ENCODE results near the gene UNCX.

UNCX gene

GRCh38 chr7:1246160-1246870 lies 13.6 kb downstream of the UNCX start:
- H3K18ac ChIP-seq (ENCODE audit: low read length), result no peak overlapping the region
- WGBS (ENCODE audit: extremely low coverage, insufficient coverage, insufficient read length), result no CpG with 5 or more reads among the region's 48 CpGs
- H4K91ac ChIP-seq (ENCODE audit: low read depth, low read length), result no peak overlapping the region
- no peak overlapping the region for H2AK5ac ChIP-seq (ENCODE audit: low read length)
- H3K9me3 ChIP-seq (ENCODE audit: insufficient read depth, low read depth, low read length), result peaks cover 10% of the 10 kb centered on the region
- no peak overlapping the region for H2BK120ac ChIP-seq (ENCODE audit: insufficient read depth, low read length, poor library complexity)
- no peak overlapping the region for H3K27ac ChIP-seq (ENCODE audit: low read depth, low read length)
- H3K79me2 ChIP-seq (ENCODE audit: control insufficient read depth, insufficient read depth, low read length, poor library complexity), result no peaks in the 10 kb centered on the region
- H3K23ac ChIP-seq (ENCODE audit: low read length), result no peak overlapping the region
- no peak overlapping the region for H3K4me3 ChIP-seq (ENCODE audit: low read depth, low read length)
- no peak overlapping the region for H4K12ac ChIP-seq (ENCODE audit: low read depth, low read length)
- no peak overlapping the region for H3K9ac ChIP-seq (ENCODE audit: low read length)
- no peak overlapping the region for H2BK12ac ChIP-seq (ENCODE audit: low read length)
- no peak overlapping the region for H2BK5ac ChIP-seq (ENCODE audit: low read depth, low read length, poor library complexity)
- peaks cover 81% of the 10 kb centered on the region for H3K27me3 ChIP-seq (ENCODE audit: insufficient read depth, low read length)
- no peak for DNase-seq
- no peaks in the 10 kb centered on the region for H3K36me3 ChIP-seq (ENCODE audit: control insufficient read depth in 1 of 2, insufficient read depth in 2 of 2, low read length in 2 of 2)
- no peak overlapping the region for H2AFZ ChIP-seq (ENCODE audit: insufficient read depth, low read length, poor library complexity)
- no peaks in the 10 kb centered on the region for H3K4me1 ChIP-seq (ENCODE audit: control insufficient read depth in 1 of 2, insufficient read depth in 2 of 2, low read length in 2 of 2)
- H3K4ac ChIP-seq (ENCODE audit: low read depth, low read length), result no peak overlapping the region
- H3K4me2 ChIP-seq (ENCODE audit: low read length), result no peak overlapping the region
- no peaks in the 10 kb centered on the region for H3K79me1 ChIP-seq (ENCODE audit: low read length)
- H3K14ac ChIP-seq (ENCODE audit: low read length), result no peak overlapping the region
- no peak overlapping the region for H4K8ac ChIP-seq (ENCODE audit: low read depth, low read length)

DNA sequence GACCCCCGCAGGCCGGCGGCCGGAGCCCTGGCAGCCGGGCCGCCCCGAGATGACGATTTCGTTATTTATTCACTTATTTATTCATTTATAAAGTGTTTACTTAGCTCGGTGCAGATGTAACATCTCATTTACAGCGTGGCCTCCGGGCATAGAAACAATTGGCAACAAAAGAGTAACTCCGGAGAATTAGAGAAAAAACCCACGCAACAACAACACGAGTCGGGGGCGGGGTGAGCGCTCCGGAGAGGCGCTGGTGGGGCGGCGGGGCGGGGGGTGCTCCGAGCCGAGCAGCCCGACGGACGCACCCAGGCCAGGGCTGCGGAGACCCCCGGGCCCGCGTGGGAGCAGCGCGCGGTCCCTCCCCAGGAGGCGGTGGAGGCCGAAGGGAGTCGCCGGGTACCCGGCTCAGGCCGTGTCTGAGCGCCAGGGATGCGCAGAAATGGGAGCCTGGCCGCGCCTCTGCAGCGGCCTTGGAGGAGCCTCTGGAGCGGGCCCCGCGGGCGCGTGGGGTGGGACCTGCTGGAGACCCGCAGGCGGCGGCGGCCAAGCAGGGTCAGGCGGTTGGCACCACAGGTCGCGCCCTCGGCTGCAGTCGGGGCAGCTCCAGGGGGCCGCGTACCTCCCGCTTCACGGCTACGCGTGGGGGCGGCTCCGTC lies 14.3 kb downstream of the UNCX start:
- Histone ChIP-seq H3K4me3 (ENCODE audit: low read depth, low read length) (no peak overlapping the region), H3K9me3 (ENCODE audit: insufficient read depth, low read depth, low read length) (peaks cover 10% of the 10 kb centered on the region), H3K79me2 (ENCODE audit: control insufficient read depth, insufficient read depth, low read length, poor library complexity) (no peaks in the 10 kb centered on the region), H2BK5ac (ENCODE audit: low read depth, low read length, poor library complexity) (no peak overlapping the region), H3K18ac (ENCODE audit: low read length) (no peak overlapping the region), H4K8ac (ENCODE audit: low read depth, low read length) (no peak overlapping the region), H2AFZ (ENCODE audit: insufficient read depth, low read length, poor library complexity) (no peak overlapping the region), H3K27me3 (ENCODE audit: insufficient read depth, low read length) (peaks cover 75% of the 10 kb centered on the region), H4K12ac (ENCODE audit: low read depth, low read length) (no peak overlapping the region), H3K23ac (ENCODE audit: low read length) (no peak overlapping the region), H3K14ac (ENCODE audit: low read length) (no peak overlapping the region), H2AK5ac (ENCODE audit: low read length) (no peak overlapping the region), H3K27ac (ENCODE audit: low read depth, low read length) (no peak overlapping the region), H3K4ac (ENCODE audit: low read depth, low read length) (no peak overlapping the region), H4K91ac (ENCODE audit: low read depth, low read length) (no peak overlapping the region), H2BK120ac (ENCODE audit: insufficient read depth, low read length, poor library complexity) (no peak overlapping the region), H3K4me1 (ENCODE audit: control insufficient read depth in 1 of 2, insufficient read depth in 2 of 2, low read length in 2 of 2) (no peaks in the 10 kb centered on the region), H3K4me2 (ENCODE audit: low read length) (no peak overlapping the region), H2BK12ac (ENCODE audit: low read length) (no peak overlapping the region), H3K79me1 (ENCODE audit: low read length) (no peaks in the 10 kb centered on the region), H3K9ac (ENCODE audit: low read length) (no peak overlapping the region), H3K36me3 (ENCODE audit: control insufficient read depth in 1 of 2, insufficient read depth in 2 of 2, low read length in 2 of 2) (no peaks in the 10 kb centered on the region)
- no CpG with 5 or more reads among the region's 68 CpGs for WGBS (ENCODE audit: extremely low coverage, insufficient coverage, insufficient read length)
- DNase-seq, result no peak

DNA sequence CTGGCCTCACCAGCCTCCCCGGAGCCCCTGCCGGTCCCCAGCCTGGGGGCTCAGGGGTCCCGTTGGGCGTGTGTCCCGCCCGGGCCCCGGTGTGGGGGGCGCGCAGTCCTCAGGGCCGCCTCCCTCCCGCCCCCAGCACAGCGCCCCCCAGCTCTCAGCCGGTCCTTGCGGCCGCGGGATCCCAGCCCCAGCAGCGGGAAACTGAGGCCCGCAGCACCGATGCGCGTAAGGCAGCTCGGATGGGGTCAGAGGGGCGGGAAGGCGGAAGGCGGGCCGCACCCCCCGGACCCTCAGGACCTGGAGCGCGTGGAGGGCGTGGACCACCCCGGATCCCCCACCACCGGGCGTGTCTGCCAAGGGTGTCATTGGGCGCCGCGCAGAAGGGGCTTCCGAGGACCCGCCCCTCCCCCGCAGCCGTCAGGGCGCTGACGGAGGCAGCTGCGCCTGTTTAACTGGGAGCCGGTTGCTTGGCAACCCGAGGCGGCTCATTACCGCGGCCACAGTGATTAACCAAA lies 14.9 kb downstream of the UNCX start:
- Histone ChIP-seq H3K18ac (ENCODE audit: low read length) (no peak overlapping the region), H4K8ac (ENCODE audit: low read depth, low read length) (no peak overlapping the region), H2BK5ac (ENCODE audit: low read depth, low read length, poor library complexity) (no peak overlapping the region), H3K36me3 (ENCODE audit: control insufficient read depth in 1 of 2, insufficient read depth in 2 of 2, low read length in 2 of 2) (no peaks in the 10 kb centered on the region), H2AFZ (ENCODE audit: insufficient read depth, low read length, poor library complexity) (no peak overlapping the region), H4K91ac (ENCODE audit: low read depth, low read length) (no peak overlapping the region), H3K9me3 (ENCODE audit: insufficient read depth, low read depth, low read length) (peaks cover 10% of the 10 kb centered on the region), H4K12ac (ENCODE audit: low read depth, low read length) (no peak overlapping the region), H3K27me3 (ENCODE audit: insufficient read depth, low read length) (peaks cover 69% of the 10 kb centered on the region), H2BK12ac (ENCODE audit: low read length) (no peak overlapping the region), H3K4me3 (ENCODE audit: low read depth, low read length) (no peak overlapping the region), H3K9ac (ENCODE audit: low read length) (no peak overlapping the region), H3K79me1 (ENCODE audit: low read length) (no peaks in the 10 kb centered on the region), H3K4ac (ENCODE audit: low read depth, low read length) (no peak overlapping the region), H3K23ac (ENCODE audit: low read length) (no peak overlapping the region), H3K4me2 (ENCODE audit: low read length) (no peak overlapping the region), H3K14ac (ENCODE audit: low read length) (no peak overlapping the region), H3K4me1 (ENCODE audit: control insufficient read depth in 1 of 2, insufficient read depth in 2 of 2, low read length in 2 of 2) (no peaks in the 10 kb centered on the region), H3K27ac (ENCODE audit: low read depth, low read length) (no peak overlapping the region), H2BK120ac (ENCODE audit: insufficient read depth, low read length, poor library complexity) (no peak overlapping the region), H3K79me2 (ENCODE audit: control insufficient read depth, insufficient read depth, low read length, poor library complexity) (no peaks in the 10 kb centered on the region), H2AK5ac (ENCODE audit: low read length) (no peak overlapping the region)
- no peak for DNase-seq
- no CpG with 5 or more reads among the region's 48 CpGs for WGBS (ENCODE audit: extremely low coverage, insufficient coverage, insufficient read length)

DNA sequence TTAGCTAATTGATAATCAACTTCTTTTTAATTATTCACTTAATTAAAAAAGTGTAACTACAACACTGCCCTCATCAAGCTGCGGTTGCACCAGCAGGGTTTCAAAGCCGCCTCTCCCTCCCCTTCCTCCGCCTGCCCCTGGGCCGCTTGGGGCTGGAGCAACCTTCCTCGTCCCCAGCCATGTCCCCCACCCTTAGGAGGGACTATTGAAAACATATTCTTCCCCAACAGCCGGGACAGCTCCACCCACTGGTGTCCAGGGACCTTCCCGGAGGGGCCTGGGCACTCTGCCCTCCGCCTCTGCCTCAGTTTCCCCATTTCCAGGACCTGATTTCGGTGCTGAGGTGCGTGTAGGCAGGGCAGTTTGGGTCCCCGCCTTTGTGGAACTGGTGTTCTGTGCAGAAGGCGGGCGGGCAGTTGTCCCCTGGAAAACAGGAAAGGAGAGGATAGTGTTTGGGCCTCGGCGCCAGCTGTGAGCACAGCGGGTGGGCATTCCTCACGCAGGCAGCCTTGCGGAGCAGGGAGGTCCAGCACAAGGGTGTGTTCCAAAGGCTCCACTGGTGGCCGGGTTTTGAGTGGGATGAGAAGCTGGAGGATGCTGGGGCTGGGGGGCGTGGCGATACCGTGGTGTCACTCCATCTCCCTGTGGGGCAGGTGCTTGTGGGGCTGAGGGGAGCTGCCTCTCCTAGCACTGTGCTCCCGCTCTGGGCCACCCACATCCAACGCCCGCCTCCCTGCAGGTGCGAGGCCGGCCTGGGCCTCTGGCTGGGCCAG lies 15.7 kb downstream of the UNCX start:
- Histone ChIP-seq H3K27me3 (ENCODE audit: insufficient read depth, low read length) (peaks cover 64% of the 10 kb centered on the region), H4K91ac (ENCODE audit: low read depth, low read length) (no peak overlapping the region), H3K27ac (ENCODE audit: low read depth, low read length) (no peak overlapping the region), H3K4me1 (ENCODE audit: control insufficient read depth in 1 of 2, insufficient read depth in 2 of 2, low read length in 2 of 2) (no peaks in the 10 kb centered on the region), H3K4ac (ENCODE audit: low read depth, low read length) (no peak overlapping the region), H2BK120ac (ENCODE audit: insufficient read depth, low read length, poor library complexity) (no peak overlapping the region), H2AFZ (ENCODE audit: insufficient read depth, low read length, poor library complexity) (no peak overlapping the region), H3K4me2 (ENCODE audit: low read length) (no peak overlapping the region), H3K9me3 (ENCODE audit: insufficient read depth, low read depth, low read length) (peaks cover 10% of the 10 kb centered on the region), H3K9ac (ENCODE audit: low read length) (no peak overlapping the region), H3K36me3 (ENCODE audit: control insufficient read depth in 1 of 2, insufficient read depth in 2 of 2, low read length in 2 of 2) (no peaks in the 10 kb centered on the region), H2AK5ac (ENCODE audit: low read length) (no peak overlapping the region), H3K14ac (ENCODE audit: low read length) (no peak overlapping the region), H2BK12ac (ENCODE audit: low read length) (no peak overlapping the region), H3K79me2 (ENCODE audit: control insufficient read depth, insufficient read depth, low read length, poor library complexity) (no peaks in the 10 kb centered on the region), H4K8ac (ENCODE audit: low read depth, low read length) (no peak overlapping the region), H3K18ac (ENCODE audit: low read length) (no peak overlapping the region), H2BK5ac (ENCODE audit: low read depth, low read length, poor library complexity) (no peak overlapping the region), H3K23ac (ENCODE audit: low read length) (no peak overlapping the region), H4K12ac (ENCODE audit: low read depth, low read length) (no peak overlapping the region), H3K4me3 (ENCODE audit: low read depth, low read length) (no peak overlapping the region), H3K79me1 (ENCODE audit: low read length) (no peaks in the 10 kb centered on the region)
- DNase-seq, result no peak
- no CpG with 5 or more reads among the region's 27 CpGs for WGBS (ENCODE audit: extremely low coverage, insufficient coverage, insufficient read length)
